ENCODE results near the gene TPPP. TPM values are rescaled to one million over a fixed set of nuclear protein-coding genes. Genes with fewer than 3 reads are reported as not detected.

The TPPP gene
- total and polyA plus RNA-seq, 2 donors (not counting 1 experiment from before 2014, with no cell fraction given): 0.06 TPM; not detected in 1

- H3K27ac ChIP-seq (ENCODE audit: low read length in 2 of 2): no peak overlapping the region
- Mint-ChIP-seq H3K27me3 (peaks cover 14% of the 10 kb centered on the region), H3K27ac (peak overlapping the region; percentile 8), H3K9me3 (ENCODE audit: insufficient read depth) (no peaks in the 10 kb centered on the region), H3K4me1 (peaks cover 37% of the 10 kb centered on the region), H3K4me3 (peak overlapping the region; percentile 83)
- ChIA-PET CTCF (no interaction called here), POLR2A (no interaction called here)
- H3K79me2 ChIP-seq (ENCODE audit: control insufficient read depth, insufficient read depth, low read length): peaks cover 28% of the 10 kb centered on the region
- ATAC-seq (ENCODE audit: low read depth) (no peak), DNase-seq (no peak)
- H2AFZ ChIP-seq (ENCODE audit: insufficient read depth, low read depth, low read length, poor library complexity, severe bottlenecking): no peak overlapping the region
- intact Hi-C loops (cut with micrococcal nuclease): loop anchor here (10.0 kb wide), 1 partner anchor 165 kb away; the partner anchor contains the start of gene EXOC3
- 93% methylated on average over 9 of the region's 9 CpGs for WGBS (ENCODE audit: insufficient coverage)
- no peak overlapping the region for H3K4me3 ChIP-seq (ENCODE audit: control extremely low read depth in 1 of 5, extremely low read depth in 1 of 5, insufficient read depth in 1 of 5, low read depth in 2 of 5, low read length in 4 of 5)
- no peaks in the 10 kb centered on the region for H3K36me3 ChIP-seq (replicated peaks in 1 of 2; ENCODE audit: control extremely low read depth in 1 of 2, control insufficient read depth in 1 of 2, extremely low read depth in 1 of 2, insufficient read depth in 2 of 2, low read length in 1 of 2)
- peaks cover 24 to 29% of the 10 kb centered on the region in 2 donors for H3K4me1 ChIP-seq (ENCODE audit: control insufficient read depth in 2 of 2, insufficient read depth in 2 of 2, low read length in 2 of 2)
- TF ChIP-seq CTCF (IDR thresholded peaks at IDR 0.05) (no peak), EZH2 (IDR thresholded peaks at IDR 0.05; ENCODE audit: borderline replicate concordance, insufficient read depth, low read depth, low read length, poor library complexity, severe bottlenecking) (no peak)
- no peaks in the 10 kb centered on the region for H4K20me1 ChIP-seq (ENCODE audit: control insufficient read depth, insufficient read depth, low read length, poor library complexity, severe bottlenecking)
- H3K27me3 ChIP-seq (replicated peaks in 1 of 4; ENCODE audit: control extremely low read depth in 1 of 4, control insufficient read depth in 3 of 4, insufficient read depth in 4 of 4, low read length in 3 of 4): peaks cover 0 to 25% (median 5%) of the 10 kb centered on the region in 4 experiments
- H3K4me2 ChIP-seq (replicated peaks; ENCODE audit: low read depth, low read length, poor library complexity, severe bottlenecking): no peak overlapping the region
- peaks cover 0 to 8% (median 0%) of the 10 kb centered on the region in 3 donors for H3K9me3 ChIP-seq (ENCODE audit: control extremely low read depth in 1 of 3, control insufficient read depth in 2 of 3, insufficient read depth in 1 of 3, low read length in 2 of 3)
- no peak overlapping the region for H3K9ac ChIP-seq (ENCODE audit: low read length)
Measured at GRCh38 chr5:610011-610743, 83.0 kb downstream of the TPPP start.

Other genes with a start within 250 kb of the TPPP start
- 0.84 and 1.3 TPM in 2 replicates for gene SLC9A3, start 168.9 kb downstream of the TPPP start, total RNA-seq
- 1.2 and 2.0 TPM in 2 replicates for gene SLC9A3, start 168.9 kb downstream of the TPPP start, polyA plus RNA-seq
- 30.0 and 32.9 TPM in 2 replicates for gene CEP72, start 81.0 kb downstream of the TPPP start, total RNA-seq
- 7.5 and 7.7 TPM in 2 replicates for gene CEP72, start 81.0 kb downstream of the TPPP start, polyA plus RNA-seq
- 0.10 and 0.52 TPM in 2 replicates for gene ZDHHC11B, start 91.4 kb upstream of the TPPP start, total RNA-seq
- gene ZDHHC11B, start 91.4 kb upstream of the TPPP start, polyA plus RNA-seq: 0.27 TPM in 1 of 2 replicates, not detected in the other
- gene ZDHHC11, start 157.6 kb upstream of the TPPP start, total RNA-seq: 1.7 and 3.0 TPM in 2 replicates
- 0.69 and 1.2 TPM in 2 replicates for gene ZDHHC11, start 157.6 kb upstream of the TPPP start, polyA plus RNA-seq
- gene BRD9, start 199.4 kb upstream of the TPPP start, total RNA-seq: 68.6 and 74.9 TPM in 2 replicates
- gene BRD9, start 199.4 kb upstream of the TPPP start, polyA plus RNA-seq: 28.3 and 35.2 TPM in 2 replicates
- gene TRIP13, start 199.5 kb upstream of the TPPP start, total RNA-seq: 1.1 and 1.7 TPM in 2 replicates
- 0.63 and 0.81 TPM in 2 replicates for gene TRIP13, start 199.5 kb upstream of the TPPP start, polyA plus RNA-seq

Measured in B cell (primary cell).